GM13977 (cell line): ENCODE results near the gene DCUN1D2.
A peak's percentile ranks its signal among the peaks of the same experiment; 100 is the strongest.

Experiments
- DNase-seq: peaks from one replicate; pipeline ENCODE4 v3.0.0; 2012; ENCODE audit warnings: low spot score
- CTCF ChIP-seq: IDR thresholded peaks from 2 replicates; pipeline ENCODE4 v1.5.1; 2012; ENCODE audit warnings: mild to moderate bottlenecking, control low read depth; ENCODE audit not compliant: insufficient read depth; ENCODE audit errors: extremely low read depth, missing control alignments
- in situ Hi-C: fragments of 300-500 bp; cut with MboI; formaldehyde crosslinking; loops from one replicate; pipeline ENCODE4 v1.12.0; 2022; ENCODE audit warnings: low sequenced_read_pairs, low pct_unique_long_range_greater_than_20kb, mixed read lengths, inconsistent platforms; ENCODE audit not compliant: unreplicated experiment

DCUN1D2 gene

GRCh38 chr13:113489549-113490495, 689 bp downstream of the DCUN1D2 start:
- in situ Hi-C loops: no loop called here
- peak; percentile 70 for DNase-seq
- TF ChIP-seq CTCF: no peak

DNA sequence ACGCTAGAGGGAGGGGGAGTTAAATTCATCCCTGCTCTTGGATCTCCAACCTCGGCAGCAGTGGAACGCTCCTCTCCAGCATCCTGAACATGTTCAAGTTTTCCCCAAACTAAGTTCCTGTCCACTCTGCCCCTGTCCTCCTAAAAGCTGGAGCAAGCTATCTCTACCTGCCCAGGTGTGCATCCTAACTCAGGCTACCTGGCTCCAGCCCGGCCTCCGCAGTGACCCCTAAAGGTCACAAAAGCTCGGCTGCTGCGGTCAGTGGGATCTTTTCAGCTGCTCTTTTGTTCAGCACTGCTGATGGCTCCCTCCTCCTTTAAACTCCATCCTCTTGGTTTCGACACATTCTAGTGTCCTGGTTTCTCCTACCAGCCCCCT, 1.4 kb downstream of the DCUN1D2 start:
- no peak for TF ChIP-seq CTCF
- no peak for DNase-seq
- in situ Hi-C loops: no loop called here

GRCh38 chr13:113488283-113488682, 2.2 kb downstream of the DCUN1D2 start:
- in situ Hi-C loops: no loop called here
- TF ChIP-seq CTCF: no peak
- no peak for DNase-seq

- no peak for DNase-seq
- in situ Hi-C loops: no loop called here
- TF ChIP-seq CTCF: no peak
Observed at GRCh38 chr13:113486698-113487097, 3.8 kb downstream of the DCUN1D2 start.

DNA sequence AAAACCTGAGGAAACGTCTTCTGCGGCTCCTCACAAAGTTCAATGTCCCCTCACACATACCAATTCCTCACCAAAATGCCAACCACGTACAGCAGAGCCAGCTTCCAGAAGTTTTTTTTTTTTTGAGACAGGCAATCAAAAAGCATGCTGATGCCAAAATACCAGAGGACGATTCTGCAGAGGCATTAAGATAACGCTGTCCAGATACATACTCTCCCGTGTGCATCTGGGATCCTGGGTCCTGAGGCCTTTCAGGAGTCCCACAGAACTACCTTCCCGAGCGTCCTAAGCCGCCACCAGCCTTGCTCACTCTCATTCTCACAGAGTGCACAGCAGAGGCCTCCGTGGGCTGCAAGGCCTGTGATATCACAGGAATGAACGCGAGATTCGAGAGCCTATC, 5.0 kb downstream of the DCUN1D2 start:
- no peak for TF ChIP-seq CTCF
- no peak for DNase-seq
- in situ Hi-C loops: no loop called here

DNA sequence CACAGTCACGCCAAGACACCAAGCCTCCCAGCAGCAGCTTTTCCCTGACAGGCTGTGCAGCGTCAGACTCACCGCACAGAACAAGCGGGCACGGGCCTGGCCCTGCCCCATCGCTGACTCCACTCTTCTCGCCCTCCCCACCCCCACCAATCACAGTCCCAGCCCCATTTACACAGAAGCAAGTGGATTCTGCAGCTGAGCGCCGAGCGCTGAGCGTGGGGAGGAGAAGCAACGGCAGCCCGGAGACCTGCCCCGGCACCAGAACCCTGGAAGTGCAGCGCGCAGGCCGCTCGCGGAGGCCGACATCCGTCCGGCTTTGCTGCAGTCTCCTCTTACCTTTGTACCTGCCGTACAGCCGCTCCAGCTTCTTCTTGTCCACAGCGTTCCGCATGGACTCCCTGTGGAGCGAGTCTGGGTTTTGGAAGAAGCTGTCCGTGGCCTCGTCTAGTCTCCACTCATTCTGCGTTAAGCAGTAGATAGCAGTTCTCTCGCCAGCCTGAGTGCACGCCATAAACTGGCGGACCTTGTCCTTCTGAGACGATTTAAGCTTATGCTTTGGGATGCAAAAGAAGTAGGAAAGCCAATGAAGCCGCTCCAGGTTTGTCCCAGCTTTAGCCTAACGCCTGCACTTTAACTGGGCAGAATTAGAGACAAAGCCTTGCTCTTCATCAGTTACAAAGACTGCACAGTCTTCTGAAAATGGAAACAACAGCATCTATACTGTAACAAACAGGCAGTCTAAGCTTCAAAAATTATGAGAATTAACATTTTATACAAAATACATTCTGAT, 6.8 kb downstream of the DCUN1D2 start:
- in situ Hi-C loops: no loop called here
- DNase-seq: no peak
- no peak for TF ChIP-seq CTCF
